Transverse colon (tissue), 4 donors: Measurements from ENCODE around the gene INTS11. TPM values are rescaled to one million over a fixed set of nuclear protein-coding genes. Genes with fewer than 3 reads are reported as not detected.
A peak's percentile ranks its signal among the peaks of the same experiment; 100 is the strongest.

Experiments
- DNase-seq: peaks from one replicate; pipeline ENCODE4 v3.0.0-alpha.2; 2019
- H3K27ac ChIP-seq, 4 donors: fragments of 200-600 bp; sonication (generic); 2 replicates each; pipeline ENCODE4 v1.5.1; 2016 to 2018; ENCODE audit warnings: inconsistent platforms in 4 of 4
- H3K27me3 ChIP-seq: fragments of 200-600 bp; sonication (generic); 2 replicates; pipeline ENCODE4 v1.5.1; 2017; ENCODE audit warnings: inconsistent platforms
- H3K36me3 ChIP-seq, 4 donors: fragments of 200-600 bp; sonication (generic); 2 replicates each; pipeline ENCODE4 v1.5.1; 2017 to 2019; ENCODE audit warnings: inconsistent platforms in 4 of 4
- H3K4me1 ChIP-seq, 4 donors: fragments of 200-600 bp; sonication (generic); 2 replicates each; pipeline ENCODE4 v1.5.1; 2017 to 2020; ENCODE audit warnings: inconsistent platforms in 4 of 4
- H3K4me3 ChIP-seq, 4 donors: fragments of 200-600 bp; sonication (generic); 1 replicate in 1 of 4; 2 replicates in 3 of 4; pipeline versions ENCODE4 v1.5.1 to v1.6.1; 2017 to 2019; ENCODE audit warnings: inconsistent platforms in 4 of 4
- H3K9me3 ChIP-seq, 2 donors: fragments of 200-600 bp; sonication (generic); 2 replicates each; pipeline ENCODE4 v1.5.1; 2017 to 2019; ENCODE audit warnings: inconsistent platforms in 2 of 2
- CTCF ChIP-seq, 5 experiments: fragments of 200-600 bp in 3 of 5; fragments of 450-650 bp in 2 of 5; sonication (generic) in 3 of 5; IDR thresholded peaks; 1 replicate in 2 of 5; 2 replicates in 3 of 5; pipeline ENCODE4 v1.5.1; 2016 to 2017; ENCODE audit warnings: antibody characterized with exemption in 5 of 5, inconsistent platforms in 3 of 5, mild to moderate bottlenecking in 2 of 5, moderate library complexity in 1 of 5
- EP300 ChIP-seq: sonication (generic); formaldehyde crosslinking; IDR thresholded peaks from one replicate; pipeline ENCODE4 v1.6.1; 2017; ENCODE audit warnings: antibody characterized with exemption, low read depth
- POLR2A ChIP-seq: fragments of 450-650 bp; IDR thresholded peaks from one replicate; pipeline ENCODE4 v1.6.1; 2016; ENCODE audit warnings: antibody characterized with exemption, mild to moderate bottlenecking, moderate library complexity
- POLR2AphosphoS5 ChIP-seq, 3 donors: sonication (generic); formaldehyde crosslinking; IDR thresholded peaks; one replicate each; pipeline ENCODE4 v1.6.1; 2016; ENCODE audit warnings: antibody characterized with exemption in 3 of 3
- WGBS, 2 donors: methylation state at CpG; one replicate each; pipeline ENCODE4 v1.1.5; 2018; ENCODE audit warnings: low coverage in 1 of 2; 5-methylcytosine and 5-hydroxymethylcytosine counted together
- in situ Hi-C, 4 donors: fragments of 200-750 bp; cut with MboI; loops; one replicate each; pipeline versions ENCODE4 v1.15.0 to v1.15.1; 2017; ENCODE audit warnings: low sequenced_read_pairs in 3 of 4, low pct_ligation_motif_present in 1 of 4, low pct_unique_long_range_greater_than_20kb in 1 of 4
- intact Hi-C: fragments of 100-400 bp; cut with DNase I; formaldehyde crosslinking; loops from one replicate; pipeline ENCODE4 v1.15.1; 2023; ENCODE audit warnings: low total_unique reads
- total RNA-seq, 4 donors: library from RNA; depleted of rRNA; stranded (reverse); fragments of >200 nt; gene quantifications; one replicate each; pipeline ENCODE4 v1.1.0, GENCODE V29; 2016

INTS11 gene
- total RNA-seq, 4 donors from 2014 or later, result 118 to 424 (median 140) TPM

GRCh38 chr1:1345384-1345783, 20.9 kb upstream of the INTS11 start:
- in situ Hi-C loops, result no loop called here
- TF ChIP-seq EP300, result no peak
- no peak for TF ChIP-seq POLR2A
- no peak for TF ChIP-seq CTCF (IDR thresholded peaks at IDR 0.05)
- TF ChIP-seq POLR2AphosphoS5 (IDR thresholded peaks at IDR 0.05), result no peak
- H3K9me3 ChIP-seq, result no peaks in the 10 kb centered on the region
- WGBS, 2 donors, result 78% methylated on average over 14 of the region's 16 CpGs; no CpG with 5 or more reads in 1 of the 2 donors
- H3K36me3 ChIP-seq, result no peaks in the 10 kb centered on the region
- no peak overlapping the region for H3K27ac ChIP-seq
- no peak overlapping the region for H3K4me3 ChIP-seq
- DNase-seq, result no peak
- peaks cover 34 to 42% (median 37%) of the 10 kb centered on the region in 4 donors for H3K4me1 ChIP-seq
- intact Hi-C loops, result no loop called here
- no peaks in the 10 kb centered on the region for H3K27me3 ChIP-seq

DNA sequence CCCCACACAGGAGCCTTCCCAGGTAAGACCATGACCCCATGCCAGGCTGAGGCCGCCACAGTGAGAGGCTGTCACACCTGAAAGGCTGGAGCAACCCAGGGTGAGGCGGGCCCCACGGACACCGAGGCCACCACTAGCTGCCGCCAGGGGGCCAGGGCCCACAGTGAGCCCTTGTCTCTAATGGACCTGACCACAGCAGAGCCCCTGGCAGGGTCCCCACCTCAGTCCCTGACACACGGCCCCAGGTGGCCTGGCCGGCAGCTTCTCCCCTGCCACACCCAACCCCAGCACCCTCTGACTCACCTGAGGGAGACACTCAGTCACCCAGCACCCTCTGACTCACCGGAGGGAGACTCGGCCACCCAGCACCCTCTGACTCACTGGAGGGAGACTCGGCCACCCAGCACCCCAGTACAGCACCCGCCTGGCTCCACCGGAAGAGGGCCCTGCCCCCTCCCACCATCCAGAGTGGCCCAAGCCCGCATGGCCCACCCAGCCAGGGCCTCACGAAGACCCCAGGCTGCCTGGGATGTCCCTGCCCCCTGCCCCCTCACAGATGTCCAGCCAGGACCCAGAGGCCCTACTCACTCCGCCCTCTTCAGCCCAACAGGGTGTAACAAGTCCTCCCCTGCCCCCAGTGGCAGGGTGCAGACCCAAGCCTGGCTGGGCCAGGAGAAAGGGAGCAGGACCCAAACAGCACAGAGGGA, 20.3 kb upstream of the INTS11 start:
- WGBS, 2 donors, result 61% methylated on average over 14 of the region's 15 CpGs; no CpG with 5 or more reads in 1 of the 2 donors
- Histone ChIP-seq H3K27me3 (no peaks in the 10 kb centered on the region), H3K36me3 (no peaks in the 10 kb centered on the region), H3K4me1 (peaks cover 34 to 42% (median 37%) of the 10 kb centered on the region in 4 donors), H3K9me3 (no peaks in the 10 kb centered on the region), H3K27ac (peak overlapping the region in 3 of 4 donors; percentile 17 to 28 (median 20)), H3K4me3 (no peak overlapping the region)
- intact Hi-C loops (no loop called here), in situ Hi-C loops (no loop called here)
- TF ChIP-seq EP300 (no peak), CTCF (IDR thresholded peaks at IDR 0.05) (peak; percentile 18 to 47 (median 39))
- DNase-seq, result peak; percentile 62

DNA sequence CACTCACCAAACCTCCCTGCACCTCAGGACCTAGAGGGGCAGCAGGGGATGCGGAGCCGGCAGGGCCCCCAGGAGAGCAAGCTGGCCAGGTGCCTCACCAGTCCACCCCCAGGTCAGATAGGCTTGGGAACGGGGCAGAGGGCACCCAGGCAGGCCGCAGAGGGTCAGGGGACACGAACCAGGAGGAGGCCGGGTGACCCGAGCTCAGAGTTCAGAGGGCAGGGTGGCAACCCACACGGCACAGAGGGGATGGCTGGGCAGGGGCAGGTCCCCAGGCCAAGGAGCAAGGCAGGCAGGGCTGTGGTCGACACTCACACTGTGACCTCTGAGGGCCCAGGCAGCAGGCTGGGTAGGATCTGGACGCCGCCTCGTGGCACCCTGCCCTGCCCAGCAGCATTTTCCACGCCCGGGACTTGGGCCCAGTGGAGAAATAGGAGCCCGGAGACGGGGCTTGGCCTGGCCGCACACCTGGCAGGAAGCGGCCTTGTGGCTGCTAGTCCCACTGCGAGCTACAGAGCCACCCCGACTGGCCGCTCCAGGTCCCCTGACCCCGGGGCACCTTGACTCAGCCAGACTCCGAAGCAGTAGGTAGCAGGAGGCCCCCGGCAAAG, 19.5 kb upstream of the INTS11 start:
- intact Hi-C loops, result no loop called here
- no peak for DNase-seq
- H3K27me3 ChIP-seq, result no peaks in the 10 kb centered on the region
- peaks cover 0 to 3% (median 0%) of the 10 kb centered on the region in 4 donors for H3K36me3 ChIP-seq
- TF ChIP-seq POLR2A, result no peak
- TF ChIP-seq CTCF (IDR thresholded peaks at IDR 0.05), result no peak
- TF ChIP-seq POLR2AphosphoS5 (IDR thresholded peaks at IDR 0.05), result no peak
- TF ChIP-seq EP300, result no peak
- H3K9me3 ChIP-seq, result no peaks in the 10 kb centered on the region
- WGBS, 2 donors, result 91% methylated on average over 24 of the region's 24 CpGs; no CpG with 5 or more reads in 1 of the 2 donors
- in situ Hi-C loops, result no loop called here
- H3K27ac ChIP-seq, result peak overlapping the region in 3 of 4 donors; percentile 17 to 28 (median 20)
- peaks cover 34 to 42% (median 37%) of the 10 kb centered on the region in 4 donors for H3K4me1 ChIP-seq
- no peak overlapping the region for H3K4me3 ChIP-seq

GRCh38 chr1:1342584-1343115, 18.2 kb upstream of the INTS11 start:
- intact Hi-C loops (no loop called here), in situ Hi-C loops (no loop called here)
- DNase-seq, result no peak
- Histone ChIP-seq H3K27me3 (no peaks in the 10 kb centered on the region), H3K36me3 (peaks cover 0 to 3% (median 0%) of the 10 kb centered on the region in 4 donors), H3K27ac (no peak overlapping the region), H3K4me3 (no peak overlapping the region), H3K9me3 (no peaks in the 10 kb centered on the region), H3K4me1 (peaks cover 28 to 34% (median 30%) of the 10 kb centered on the region in 4 donors)
- TF ChIP-seq POLR2A (no peak), POLR2AphosphoS5 (IDR thresholded peaks at IDR 0.05) (no peak), EP300 (no peak)
- 86% methylated on average over 16 of the region's 18 CpGs; no CpG with 5 or more reads in 1 of the 2 donors for WGBS, 2 donors
